Common myeloid progenitor, CD34-positive (primary cell): ENCODE measurements around the gene MYL10.

Source experiments
- CTCF ChIA-PET: fragments of 350-600 bp; sonication (Branson Sonifier 250); formaldehyde crosslinking; loops from one replicate; lab custom pipeline; 2021; ENCODE audit warnings: antibody characterized with exemption; lab: Charles Lee
- POLR2A ChIA-PET: fragments of 350-600 bp; sonication (Branson Sonifier 250); formaldehyde crosslinking; loops from one replicate; lab custom pipeline; 2021; ENCODE audit warnings: antibody characterized with exemption; lab: Charles Lee
- DNase-seq, 3 donors: peaks; one replicate each; pipeline versions ENCODE4 v3.0.0 to v3.0.0-alpha.2; 2013
- H3K27ac ChIP-seq, 2 experiments: 1 replicate in 1 of 2; 2 replicates in 1 of 2; pipeline ENCODE4 v1.7.0; 2013; ENCODE audit warnings: inconsistent platforms in 2 of 2, low read length in 2 of 2, mild to moderate bottlenecking in 2 of 2, low read depth in 1 of 2, moderate library complexity in 1 of 2; ENCODE audit not compliant: severe bottlenecking in 2 of 2, insufficient read depth in 1 of 2, poor library complexity in 1 of 2
- H3K27me3 ChIP-seq, 5 experiments: replicated peaks in 2 of 5; 1 replicate in 3 of 5; 2 replicates in 2 of 5; pipeline versions ENCODE4 v1.6.1 to v1.7.0; 2013; ENCODE audit warnings: low read length in 4 of 5, mild to moderate bottlenecking in 2 of 5, moderate library complexity in 2 of 5, inconsistent platforms in 1 of 5; ENCODE audit not compliant: insufficient read depth in 5 of 5, control insufficient read depth in 4 of 5
- H3K36me3 ChIP-seq, 4 experiments: 1 replicate in 2 of 4; 2 replicates in 2 of 4; pipeline versions ENCODE4 v1.6.1 to v1.7.0; 2013; ENCODE audit warnings: low read length in 3 of 4, control low read depth in 1 of 4, mild to moderate bottlenecking in 1 of 4; ENCODE audit not compliant: control insufficient read depth in 4 of 4, insufficient read depth in 4 of 4
- H3K4me1 ChIP-seq, 4 experiments: 1 replicate in 3 of 4; 2 replicates in 1 of 4; pipeline versions ENCODE4 v1.6.1 to v1.7.1; 2013; ENCODE audit warnings: low read length in 3 of 4, mild to moderate bottlenecking in 3 of 4, control low read depth in 1 of 4, inconsistent platforms in 1 of 4, moderate library complexity in 1 of 4; ENCODE audit not compliant: control insufficient read depth in 4 of 4, insufficient read depth in 4 of 4; ENCODE audit errors: control extremely low read depth in 1 of 4
- H3K4me3 ChIP-seq, 7 experiments: 1 replicate in 4 of 7; 2 replicates in 3 of 7; pipeline versions ENCODE4 v1.5.1 to v1.7.0; 2013; ENCODE audit warnings: mild to moderate bottlenecking in 7 of 7, low read length in 6 of 7, moderate library complexity in 6 of 7, inconsistent platforms in 2 of 7, low read depth in 2 of 7, control low read depth in 1 of 7; ENCODE audit not compliant: insufficient read depth in 4 of 7, control insufficient read depth in 1 of 7; ENCODE audit errors: extremely low read depth in 1 of 7
- H3K9me3 ChIP-seq, 5 experiments: 1 replicate in 4 of 5; 2 replicates in 1 of 5; pipeline versions ENCODE4 v1.6.1 to v1.7.1; 2013; ENCODE audit warnings: low read length in 4 of 5, mild to moderate bottlenecking in 2 of 5, inconsistent platforms in 1 of 5, low read depth in 1 of 5, moderate library complexity in 1 of 5; ENCODE audit not compliant: control insufficient read depth in 4 of 5, insufficient read depth in 2 of 5; ENCODE audit errors: control extremely low read depth in 1 of 5
- WGBS: methylation state at CpG from one replicate; pipeline ENCODE4 v1.1.5; 2013; ENCODE audit not compliant: insufficient coverage; 5-methylcytosine and 5-hydroxymethylcytosine counted together

MYL10 gene

DNA sequence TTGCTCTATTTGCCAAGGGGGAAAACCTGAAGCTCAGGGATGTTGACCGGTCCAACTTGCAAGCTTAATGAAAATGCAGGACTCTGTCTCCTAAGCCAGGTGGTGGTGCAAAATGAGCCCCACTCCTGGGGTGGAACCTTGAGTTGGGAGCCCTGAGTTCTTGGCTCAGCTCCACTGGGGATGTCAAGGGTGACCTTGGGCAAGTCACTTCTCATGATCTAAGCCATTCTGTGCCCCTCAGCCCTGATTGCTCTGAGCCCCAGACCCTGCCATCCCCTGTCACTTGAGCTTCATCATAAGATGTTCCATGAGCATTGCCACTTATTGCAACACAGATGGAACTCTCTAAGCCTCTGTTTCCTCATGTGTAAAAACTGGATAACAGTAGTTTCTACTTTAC is 33.9 kb downstream of the MYL10 start:
- H3K4me3 ChIP-seq, result no peak overlapping the region
- H3K27me3 ChIP-seq, result no peaks in the 10 kb centered on the region
- no peak for DNase-seq
- POLR2A ChIA-PET, result no interaction called here
- no peaks in the 10 kb centered on the region for H3K36me3 ChIP-seq
- CTCF ChIA-PET, result interaction anchor here (0.9 to 1.5 kb wide), 3 partner anchors 9 to 676 kb away, joined by 3 to 4 read pairs (median 3); no protein-coding TSS in a partner anchor
- WGBS, result 100% methylated on average over 1 of the region's 1 CpG
- H3K4me1 ChIP-seq, result no peaks in the 10 kb centered on the region
- H3K9me3 ChIP-seq, result peaks cover 0 to 3% (median 0%) of the 10 kb centered on the region in 5 experiments
- H3K27ac ChIP-seq, result no peak overlapping the region

DNA sequence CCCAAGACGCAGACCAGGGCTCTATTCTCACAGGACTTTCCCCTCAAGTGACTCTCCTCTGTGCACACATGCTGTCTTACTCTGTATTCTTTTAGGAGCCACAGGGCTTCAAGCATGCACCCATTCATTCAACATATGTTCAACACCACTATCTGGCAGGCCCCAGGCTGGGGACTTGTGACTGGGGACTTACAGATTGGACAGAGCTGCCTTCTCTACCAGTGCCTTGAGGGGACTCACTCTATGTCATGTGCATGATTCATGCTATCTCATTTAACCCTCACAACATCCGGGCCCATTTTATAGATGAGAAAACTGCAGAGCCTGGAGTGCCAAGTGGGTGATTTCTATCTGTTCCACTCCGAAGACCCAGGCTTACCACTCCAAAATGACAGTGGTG is 34.3 kb downstream of the MYL10 start:
- 100% methylated on average over 3 of the region's 3 CpGs for WGBS
- H3K4me1 ChIP-seq, result no peaks in the 10 kb centered on the region
- DNase-seq, result no peak
- POLR2A ChIA-PET, result interaction anchor here (0.6 kb wide), 1 partner anchor 283 kb away, joined by 3 read pairs; no protein-coding TSS in a partner anchor
- no peaks in the 10 kb centered on the region for H3K27me3 ChIP-seq
- H3K4me3 ChIP-seq, result no peak overlapping the region
- H3K27ac ChIP-seq, result no peak overlapping the region
- H3K36me3 ChIP-seq, result no peaks in the 10 kb centered on the region
- peaks cover 0 to 3% (median 0%) of the 10 kb centered on the region in 5 experiments for H3K9me3 ChIP-seq
- CTCF ChIA-PET, result interaction anchor here (0.9 to 1.0 kb wide), 2 partner anchors 9 to 13 kb away, joined by 3 to 4 read pairs; no protein-coding TSS in a partner anchor

- Histone ChIP-seq H3K4me1 (no peaks in the 10 kb centered on the region), H3K36me3 (no peaks in the 10 kb centered on the region), H3K4me3 (no peak overlapping the region), H3K27me3 (no peaks in the 10 kb centered on the region), H3K27ac (no peak overlapping the region), H3K9me3 (peaks cover 0 to 3% (median 0%) of the 10 kb centered on the region in 5 experiments)
- DNase-seq, result no peak
- POLR2A ChIA-PET, result no interaction called here
- WGBS, result 93% methylated on average over 6 of the region's 6 CpGs
- CTCF ChIA-PET, result interaction anchor here (1.1 to 1.5 kb wide), 2 partner anchors 9 kb away, joined by 3 read pairs; no protein-coding TSS in a partner anchor
These were observed 35.5 kb downstream of the MYL10 start for GRCh38 chr7:101593556-101593955.

DNA sequence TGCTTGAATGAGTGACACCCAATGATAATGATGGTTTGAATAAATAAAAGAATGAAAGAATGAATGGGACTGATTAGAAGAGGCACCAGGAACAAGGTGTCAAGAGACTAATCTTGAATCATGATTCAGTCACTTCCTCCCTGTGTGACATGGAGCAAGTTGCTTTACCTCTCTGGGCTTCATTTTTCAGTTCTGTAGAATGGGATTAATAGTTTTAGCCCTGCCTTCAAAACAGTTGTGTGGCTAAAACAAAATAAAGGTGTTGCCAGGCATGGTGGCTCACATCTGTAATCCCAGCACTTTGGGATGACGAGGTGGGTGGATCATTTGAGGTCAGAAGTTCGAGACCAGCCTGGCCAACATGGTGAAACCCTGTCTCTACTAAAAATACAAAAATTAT is 37.6 kb downstream of the MYL10 start:
- Histone ChIP-seq H3K4me3 (no peak overlapping the region), H3K36me3 (no peaks in the 10 kb centered on the region), H3K9me3 (peaks cover 0 to 3% (median 0%) of the 10 kb centered on the region in 5 experiments), H3K27me3 (no peaks in the 10 kb centered on the region), H3K27ac (no peak overlapping the region), H3K4me1 (peaks cover 0 to 6% (median 4%) of the 10 kb centered on the region in 4 experiments)
- 100% methylated on average over 1 of the region's 2 CpGs for WGBS
- DNase-seq, result no peak
- ChIA-PET CTCF (interaction anchor here (1.3 kb wide), 2 partner anchors 9 to 12 kb away, joined by 3 to 4 read pairs; no protein-coding TSS in a partner anchor), POLR2A (no interaction called here)

GRCh38 chr7:101590663-101591435 is 38.2 kb downstream of the MYL10 start:
- H3K9me3 ChIP-seq, result no peaks in the 10 kb centered on the region
- POLR2A ChIA-PET, result no interaction called here
- H3K4me3 ChIP-seq, result no peak overlapping the region
- CTCF ChIA-PET, result interaction anchor here (1.3 kb wide), 2 partner anchors 10 to 12 kb away, joined by 3 to 4 read pairs; no protein-coding TSS in a partner anchor
- no peaks in the 10 kb centered on the region for H3K27me3 ChIP-seq
- no peaks in the 10 kb centered on the region for H3K36me3 ChIP-seq
- no peak for DNase-seq
- WGBS, result 94% methylated on average over 17 of the region's 18 CpGs
- no peak overlapping the region for H3K27ac ChIP-seq
- peaks cover 0 to 7% (median 5%) of the 10 kb centered on the region in 4 experiments for H3K4me1 ChIP-seq

- no peaks in the 10 kb centered on the region for H3K36me3 ChIP-seq
- WGBS, result 80% methylated on average over 7 of the region's 15 CpGs
- POLR2A ChIA-PET, result no interaction called here
- H3K4me1 ChIP-seq, result peaks cover 0 to 7% (median 5%) of the 10 kb centered on the region in 4 experiments
- no peaks in the 10 kb centered on the region for H3K9me3 ChIP-seq
- no peak for DNase-seq
- H3K27me3 ChIP-seq, result no peaks in the 10 kb centered on the region
- CTCF ChIA-PET, result interaction anchor here (1.3 kb wide), 1 partner anchor 13 kb away, joined by 3 read pairs; no protein-coding TSS in a partner anchor
- no peak overlapping the region for H3K27ac ChIP-seq
- H3K4me3 ChIP-seq, result no peak overlapping the region
These were observed 39.0 kb downstream of the MYL10 start for GRCh38 chr7:101589976-101590662.
